ENCODE results near the gene PDIA2.

Gene PDIA2

GRCh38 chr16:234468-235305 is 48.3 kb upstream of the PDIA2 start, which contains the start of gene FAM234A (continued):
- TF ChIP-seq, protein P1, sequence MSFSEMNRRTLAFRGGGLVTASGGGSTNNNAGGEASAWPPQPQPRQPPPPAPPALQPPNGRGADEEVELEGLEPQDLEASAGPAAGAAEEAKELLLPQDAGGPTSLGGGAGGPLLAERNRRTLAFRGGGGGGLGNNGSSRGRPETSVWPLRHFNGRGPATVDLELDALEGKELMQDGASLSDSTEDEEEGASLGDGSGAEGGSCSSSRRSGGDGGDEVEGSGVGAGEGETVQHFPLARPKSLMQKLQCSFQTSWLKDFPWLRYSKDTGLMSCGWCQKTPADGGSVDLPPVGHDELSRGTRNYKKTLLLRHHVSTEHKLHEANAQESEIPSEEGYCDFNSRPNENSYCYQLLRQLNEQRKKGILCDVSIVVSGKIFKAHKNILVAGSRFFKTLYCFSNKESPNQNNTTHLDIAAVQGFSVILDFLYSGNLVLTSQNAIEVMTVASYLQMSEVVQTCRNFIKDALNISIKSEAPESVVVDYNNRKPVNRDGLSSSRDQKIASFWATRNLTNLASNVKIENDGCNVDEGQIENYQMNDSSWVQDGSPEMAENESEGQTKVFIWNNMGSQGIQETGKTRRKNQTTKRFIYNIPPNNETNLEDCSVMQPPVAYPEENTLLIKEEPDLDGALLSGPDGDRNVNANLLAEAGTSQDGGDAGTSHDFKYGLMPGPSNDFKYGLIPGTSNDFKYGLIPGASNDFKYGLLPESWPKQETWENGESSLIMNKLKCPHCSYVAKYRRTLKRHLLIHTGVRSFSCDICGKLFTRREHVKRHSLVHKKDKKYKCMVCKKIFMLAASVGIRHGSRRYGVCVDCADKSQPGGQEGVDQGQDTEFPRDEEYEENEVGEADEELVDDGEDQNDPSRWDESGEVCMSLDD (tag by site-specific recombination; IDR thresholded peaks at IDR 0.05), result no peak
- peak; percentile 84 for TF ChIP-seq ZNF843 (tag by site-specific recombination; IDR thresholded peaks at IDR 0.05)
- TF ChIP-seq, protein P2, sequence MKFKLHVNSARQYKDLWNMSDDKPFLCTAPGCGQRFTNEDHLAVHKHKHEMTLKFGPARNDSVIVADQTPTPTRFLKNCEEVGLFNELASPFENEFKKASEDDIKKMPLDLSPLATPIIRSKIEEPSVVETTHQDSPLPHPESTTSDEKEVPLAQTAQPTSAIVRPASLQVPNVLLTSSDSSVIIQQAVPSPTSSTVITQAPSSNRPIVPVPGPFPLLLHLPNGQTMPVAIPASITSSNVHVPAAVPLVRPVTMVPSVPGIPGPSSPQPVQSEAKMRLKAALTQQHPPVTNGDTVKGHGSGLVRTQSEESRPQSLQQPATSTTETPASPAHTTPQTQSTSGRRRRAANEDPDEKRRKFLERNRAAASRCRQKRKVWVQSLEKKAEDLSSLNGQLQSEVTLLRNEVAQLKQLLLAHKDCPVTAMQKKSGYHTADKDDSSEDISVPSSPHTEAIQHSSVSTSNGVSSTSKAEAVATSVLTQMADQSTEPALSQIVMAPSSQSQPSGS (tag by site-specific recombination; IDR thresholded peaks at IDR 0.05; ENCODE audit: low read depth), result peak; percentile 44; the same call in 1 of the 2 replicates
- TF ChIP-seq ZNF530 (tag by site-specific recombination; IDR thresholded peaks at IDR 0.05; ENCODE audit: low read depth), result no peak
- TF ChIP-seq ZIC2 (tag by site-specific recombination; IDR thresholded peaks at IDR 0.05), result peak; percentile 94
- TF ChIP-seq, protein P3, sequence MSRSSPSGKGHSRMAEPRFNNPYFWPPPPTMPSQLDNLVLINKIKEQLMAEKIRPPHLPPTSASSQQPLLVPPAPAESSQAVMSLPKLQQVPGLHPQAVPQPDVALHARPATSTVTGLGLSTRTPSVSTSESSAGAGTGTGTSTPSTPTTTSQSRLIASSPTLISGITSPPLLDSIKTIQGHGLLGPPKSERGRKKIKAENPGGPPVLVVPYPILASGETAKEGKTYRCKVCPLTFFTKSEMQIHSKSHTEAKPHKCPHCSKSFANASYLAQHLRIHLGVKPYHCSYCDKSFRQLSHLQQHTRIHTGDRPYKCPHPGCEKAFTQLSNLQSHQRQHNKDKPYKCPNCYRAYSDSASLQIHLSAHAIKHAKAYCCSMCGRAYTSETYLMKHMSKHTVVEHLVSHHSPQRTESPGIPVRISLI (tag by site-specific recombination; IDR thresholded peaks at IDR 0.05), result 0 out of 2 replicates have a peak, but pooled peaks have one; percentile 64
- peak; percentile 47; the same call in 1 of the 2 replicates for TF ChIP-seq ZNF561 (tag by site-specific recombination; IDR thresholded peaks at IDR 0.05; ENCODE audit: borderline replicate concordance)
- peak; percentile 30 for TF ChIP-seq ZNF518A (tag by site-specific recombination; conservative IDR thresholded peaks at IDR 0.05; ENCODE audit: low read depth)
- TF ChIP-seq ZNF18 (tag by site-specific recombination; IDR thresholded peaks at IDR 0.05), result peak; percentile 40; the same call in 1 of the 2 replicates
- peak; percentile 91 for TF ChIP-seq ZNF366 (tag by site-specific recombination; conservative IDR thresholded peaks at IDR 0.05)
- TF ChIP-seq TRIM28 (IDR thresholded peaks at IDR 0.05; ENCODE audit: borderline replicate concordance, low read length), result no peak
- TF ChIP-seq ZBTB21 (tag by site-specific recombination; IDR thresholded peaks at IDR 0.05), result peak; percentile 87
- TF ChIP-seq ZNF585B (tag by site-specific recombination; IDR thresholded peaks at IDR 0.05), result no peak
- peak; percentile 71 for TF ChIP-seq ZFP69B (tag by site-specific recombination; IDR thresholded peaks at IDR 0.05)
- no peak; the same call in 1 of the 2 replicates for TF ChIP-seq GLI2 (tag by site-specific recombination; IDR thresholded peaks at IDR 0.05; ENCODE audit: borderline replicate concordance, low read depth)
- TF ChIP-seq KLF17 (tag by site-specific recombination; IDR thresholded peaks at IDR 0.05), result peak; percentile 83; the same call in 1 of the 2 replicates
- TF ChIP-seq ZNF169 (tag by site-specific recombination; IDR thresholded peaks at IDR 0.05), result no peak
- TF ChIP-seq ZSCAN23 (tag by site-specific recombination; IDR thresholded peaks at IDR 0.05), result no peak
- TF ChIP-seq TSHZ1 (tag by site-specific recombination; IDR thresholded peaks at IDR 0.05; ENCODE audit: borderline replicate concordance), result peak; percentile 48; the same call in 1 of the 2 replicates
- no peak for TF ChIP-seq ZNF670 (tag by site-specific recombination; IDR thresholded peaks at IDR 0.05; ENCODE audit: low read depth)
- TF ChIP-seq ZNF621 (tag by site-specific recombination; IDR thresholded peaks at IDR 0.05), result no peak

Data from HEK293 (cell line).